CD4-positive, alpha-beta T cell (primary cell): ENCODE measurements around the gene PI4K2B. TPM values are rescaled to one million over a fixed set of nuclear protein-coding genes. Genes with fewer than 3 reads are reported as not detected.
"Not testable (repeated sequence)": the region's sequence is repeated elsewhere in the genome, so short reads cannot be mapped to it uniquely, and the experiment has no call there.

Experiments used
- ATAC-seq: fragments of 200-7000 bp; cut with Tn5 transposase; one replicate; pipeline ENCODE4 v1.10.0; 2022; ENCODE audit warnings: mild to moderate bottlenecking; ENCODE audit not compliant: poor library complexity
- CTCF ChIA-PET: fragments of 350-600 bp; sonication (Branson Sonifier 250); formaldehyde crosslinking; loops from one replicate; lab custom pipeline; 2021; ENCODE audit warnings: antibody characterized with exemption, inconsistent platforms; lab: Charles Lee
- POLR2A ChIA-PET: fragments of 350-600 bp; sonication (Branson Sonifier 250); formaldehyde crosslinking; loops from one replicate; lab custom pipeline; 2021; ENCODE audit warnings: antibody characterized with exemption, inconsistent platforms; lab: Charles Lee
- DNase-seq, 14 experiments: peaks; one replicate each; pipeline ENCODE4 v3.0.0-alpha.2; 2013 to 2020; ENCODE audit warnings: mixed read lengths in 2 of 14
- H3K27ac ChIP-seq, 2 donors: one replicate each; pipeline versions ENCODE4 v1.5.1 to v1.7.0; 2013; ENCODE audit warnings: low read length in 2 of 2, low read depth in 1 of 2, mild to moderate bottlenecking in 1 of 2
- H3K27me3 ChIP-seq, 2 experiments: 1 replicate in 1 of 2; 2 replicates in 1 of 2; pipeline versions ENCODE4 v1.6.1 to v1.7.0; 2013; ENCODE audit warnings: low read length in 2 of 2, control low read depth in 1 of 2, mild to moderate bottlenecking in 1 of 2, moderate library complexity in 1 of 2; ENCODE audit not compliant: insufficient read depth in 2 of 2, control insufficient read depth in 1 of 2
- H3K36me3 ChIP-seq: one replicate; pipeline ENCODE4 v1.6.1; 2013; ENCODE audit warnings: low read length, control low read depth; ENCODE audit not compliant: insufficient read depth
- H3K4me1 ChIP-seq: one replicate; pipeline ENCODE4 v1.6.1; 2013; ENCODE audit warnings: low read length, control low read depth; ENCODE audit not compliant: insufficient read depth
- H3K4me3 ChIP-seq: one replicate; pipeline ENCODE4 v1.5.1; 2013; ENCODE audit warnings: mild to moderate bottlenecking, low read length, moderate library complexity
- H3K9me3 ChIP-seq, 2 experiments: 1 replicate in 1 of 2; 2 replicates in 1 of 2; pipeline versions ENCODE4 v1.6.1 to v1.7.0; 2013; ENCODE audit warnings: low read length in 2 of 2, mild to moderate bottlenecking in 2 of 2, control low read depth in 1 of 2, moderate library complexity in 1 of 2; ENCODE audit not compliant: control insufficient read depth in 1 of 2, insufficient read depth in 1 of 2
- H3K27ac Mint-ChIP-seq: one replicate; pipeline ENCODE4 v1.8.0; 2020; ENCODE audit warnings: mixed read lengths
- H3K27me3 Mint-ChIP-seq: one replicate; pipeline ENCODE4 v1.8.0; 2021; ENCODE audit warnings: mixed read lengths
- H3K36me3 Mint-ChIP-seq: one replicate; pipeline ENCODE4 v1.8.0; 2021; ENCODE audit warnings: low read depth, mixed read lengths
- H3K4me1 Mint-ChIP-seq: one replicate; pipeline ENCODE4 v1.8.0; 2021; ENCODE audit warnings: low read depth, mixed read lengths
- H3K4me3 Mint-ChIP-seq: one replicate; pipeline ENCODE4 v1.8.0; 2020; ENCODE audit warnings: mild to moderate bottlenecking, mixed read lengths
- H3K9me3 Mint-ChIP-seq: one replicate; pipeline ENCODE4 v1.8.0; 2020; ENCODE audit warnings: mixed read lengths
- intact Hi-C, 2 experiments: fragments of 100-400 bp; cut with DNase I in 1 of 2; cut with micrococcal nuclease in 1 of 2; formaldehyde crosslinking; loops; one replicate each; pipeline versions ENCODE4 v1.15.1 to v1.9.0; 2023 to 2025; cut with DNase I, micrococcal nuclease
- total RNA-seq, 174 experiments: library from RNA in 2 of 174; stranded (reverse) in 2 of 174; gene quantifications; one replicate each; pipeline ENCODE4 v1.2.3 and lab custom pipeline; 2021 to 2026
- TF ChIP-seq, protein P1 (sequence below): fragments of 200-600 bp; IDR thresholded peaks from one replicate; pipeline ENCODE4 v1.8.0; 2022; ENCODE audit warnings: antibody characterized with exemption, mild to moderate bottlenecking

Gene PI4K2B
- total RNA-seq, 2 experiments from 2014 or later, result 7.0 to 7.2 TPM

- DNase-seq (no peak), ATAC-seq (no peak)
- Histone ChIP-seq H3K27ac (no peak overlapping the region), H3K4me1 (peaks cover 36% of the 10 kb centered on the region), H3K27me3 (no peaks in the 10 kb centered on the region), H3K36me3 (no peaks in the 10 kb centered on the region), H3K9me3 (no peaks in the 10 kb centered on the region), H3K4me3 (no peak overlapping the region)
- H3K4me1 Mint-ChIP-seq, result peaks cover 58% of the 10 kb centered on the region
- ChIA-PET CTCF (interaction anchor here (1.1 kb wide), 1 partner anchor 74 kb away, joined by 3 read pairs; no protein-coding TSS in a partner anchor), POLR2A (no interaction called here)
- intact Hi-C loops, result loop anchor here in 1 of 2 experiments (10.0 kb wide), 1 partner anchor 1637 kb away; no protein-coding TSS in a partner anchor
- no peak overlapping the region for H3K27ac Mint-ChIP-seq
- TF ChIP-seq, protein P1, sequence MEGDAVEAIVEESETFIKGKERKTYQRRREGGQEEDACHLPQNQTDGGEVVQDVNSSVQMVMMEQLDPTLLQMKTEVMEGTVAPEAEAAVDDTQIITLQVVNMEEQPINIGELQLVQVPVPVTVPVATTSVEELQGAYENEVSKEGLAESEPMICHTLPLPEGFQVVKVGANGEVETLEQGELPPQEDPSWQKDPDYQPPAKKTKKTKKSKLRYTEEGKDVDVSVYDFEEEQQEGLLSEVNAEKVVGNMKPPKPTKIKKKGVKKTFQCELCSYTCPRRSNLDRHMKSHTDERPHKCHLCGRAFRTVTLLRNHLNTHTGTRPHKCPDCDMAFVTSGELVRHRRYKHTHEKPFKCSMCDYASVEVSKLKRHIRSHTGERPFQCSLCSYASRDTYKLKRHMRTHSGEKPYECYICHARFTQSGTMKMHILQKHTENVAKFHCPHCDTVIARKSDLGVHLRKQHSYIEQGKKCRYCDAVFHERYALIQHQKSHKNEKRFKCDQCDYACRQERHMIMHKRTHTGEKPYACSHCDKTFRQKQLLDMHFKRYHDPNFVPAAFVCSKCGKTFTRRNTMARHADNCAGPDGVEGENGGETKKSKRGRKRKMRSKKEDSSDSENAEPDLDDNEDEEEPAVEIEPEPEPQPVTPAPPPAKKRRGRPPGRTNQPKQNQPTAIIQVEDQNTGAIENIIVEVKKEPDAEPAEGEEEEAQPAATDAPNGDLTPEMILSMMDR, result no peak
- H3K9me3 Mint-ChIP-seq, result no peaks in the 10 kb centered on the region
- no peaks in the 10 kb centered on the region for H3K27me3 Mint-ChIP-seq
- H3K36me3 Mint-ChIP-seq, result peaks cover 30% of the 10 kb centered on the region
- H3K4me3 Mint-ChIP-seq, result peak overlapping the region; percentile 35
These were observed 4.2 kb downstream of the PI4K2B start for GRCh38 chr4:25238052-25238451.

- H3K4me1 ChIP-seq, result peaks cover 35% of the 10 kb centered on the region
- H3K27ac Mint-ChIP-seq, H3K4me3 ChIP-seq, H3K27me3 Mint-ChIP-seq, H3K4me3 Mint-ChIP-seq, H3K9me3 Mint-ChIP-seq, H3K36me3 ChIP-seq, DNase-seq, ATAC-seq, POLR2A ChIA-PET, H3K9me3 ChIP-seq, H3K27ac ChIP-seq, H3K27me3 ChIP-seq: not testable (repeated sequence)
- CTCF ChIA-PET, result interaction anchor here (1.5 kb wide), 1 partner anchor 73 kb away, joined by 4 read pairs; the partner anchor contains the start of gene ZCCHC4
- intact Hi-C loops, result loop anchor here in 1 of 2 experiments (10.0 kb wide), 1 partner anchor 1635 kb away; no protein-coding TSS in a partner anchor
- peaks cover 60% of the 10 kb centered on the region for H3K4me1 Mint-ChIP-seq
- peaks cover 30% of the 10 kb centered on the region for H3K36me3 Mint-ChIP-seq
These were observed 5.7 kb downstream of the PI4K2B start for GRCh38 chr4:25239528-25239927.

- H3K36me3 ChIP-seq, H3K4me3 ChIP-seq, H3K9me3 ChIP-seq, H3K9me3 Mint-ChIP-seq, H3K27me3 ChIP-seq, POLR2A ChIA-PET, H3K27ac ChIP-seq, H3K27me3 Mint-ChIP-seq, CTCF ChIA-PET, ATAC-seq: not testable (repeated sequence)
- DNase-seq, result peak in 2 of 14 experiments; percentile 36 to 51
- intact Hi-C loops, result loop anchor here in 1 of 2 experiments (5.0 kb wide), 1 partner anchor 258 kb away; no protein-coding TSS in a partner anchor
- Mint-ChIP-seq H3K4me3 (peak overlapping the region; percentile 32), H3K4me1 (peaks cover 52% of the 10 kb centered on the region), H3K36me3 (peaks cover 29% of the 10 kb centered on the region), H3K27ac (peak overlapping the region; percentile 22)
- H3K4me1 ChIP-seq, result peaks cover 30% of the 10 kb centered on the region
These were observed 6.9 kb downstream of the PI4K2B start for GRCh38 chr4:25240754-25241210.

- POLR2A ChIA-PET, DNase-seq, CTCF ChIA-PET, H3K9me3 Mint-ChIP-seq, H3K4me3 Mint-ChIP-seq, H3K36me3 ChIP-seq, H3K9me3 ChIP-seq, H3K27me3 ChIP-seq, H3K27me3 Mint-ChIP-seq, H3K4me3 ChIP-seq, H3K27ac ChIP-seq, ATAC-seq, H3K27ac Mint-ChIP-seq: not testable (repeated sequence)
- H3K36me3 Mint-ChIP-seq, result peaks cover 31% of the 10 kb centered on the region
- intact Hi-C loops, result loop anchor here in 1 of 2 experiments (5.0 kb wide), 1 partner anchor 260 kb away; no protein-coding TSS in a partner anchor
- peaks cover 46% of the 10 kb centered on the region for H3K4me1 Mint-ChIP-seq
- peaks cover 21% of the 10 kb centered on the region for H3K4me1 ChIP-seq
These were observed 8.4 kb downstream of the PI4K2B start for GRCh38 chr4:25242195-25242594.
